Measurements from ENCODE around the gene OR52K2.
A peak's percentile ranks its signal among the peaks of the same experiment; 100 is the strongest.

Gene OR52K2

GRCh38 chr11:4480577-4481239 is 31.6 kb downstream of the OR52K2 start:
- no peak for TF ChIP-seq CTCF (IDR thresholded peaks at IDR 0.05; ENCODE audit: insufficient read depth, low read length)
- TF ChIP-seq POLR2AphosphoS5 (IDR thresholded peaks at IDR 0.05; ENCODE audit: low read depth): no peak
- TF ChIP-seq SPI1 (IDR thresholded peaks at IDR 0.05; ENCODE audit: borderline replicate concordance, low read depth): no peak
- no peak for TF ChIP-seq GABPA (IDR thresholded peaks at IDR 0.05; ENCODE audit: low read depth)
- TF ChIP-seq REST (IDR thresholded peaks at IDR 0.05; ENCODE audit: insufficient replicate concordance, low read depth): no peak

GRCh38 chr11:4481240-4481582 is 32.1 kb downstream of the OR52K2 start:
- H3K4me3 ChIP-seq (replicated peaks; ENCODE audit: insufficient read depth, low read length): no peak overlapping the region
- no peak for DNase-seq (ENCODE audit: low read depth in 1 of 2, low spot score in 1 of 2)

More at GRCh38 chr11:4480577-4481239, 31.6 kb downstream of the OR52K2 start:
- Histone ChIP-seq H3K27me3 (ENCODE audit: insufficient read depth, poor library complexity, severe bottlenecking) (no peaks in the 10 kb centered on the region), H3K4me3 (replicated peaks; ENCODE audit: insufficient read depth, low read length) (no peak overlapping the region), H3K27ac (replicated peaks) (no peak overlapping the region)
- peak in 1 of 2 experiments; percentile 36 for DNase-seq (ENCODE audit: low read depth in 1 of 2, low spot score in 1 of 2)

More at GRCh38 chr11:4481240-4481582, 32.1 kb downstream of the OR52K2 start:
- TF ChIP-seq REST (IDR thresholded peaks at IDR 0.05; ENCODE audit: insufficient replicate concordance, low read depth) (no peak), GABPA (IDR thresholded peaks at IDR 0.05; ENCODE audit: low read depth) (no peak), CTCF (IDR thresholded peaks at IDR 0.05; ENCODE audit: insufficient read depth, low read length) (no peak), POLR2AphosphoS5 (IDR thresholded peaks at IDR 0.05; ENCODE audit: low read depth) (no peak), SPI1 (IDR thresholded peaks at IDR 0.05; ENCODE audit: borderline replicate concordance, low read depth) (no peak)
- Histone ChIP-seq H3K27ac (replicated peaks) (no peak overlapping the region), H3K27me3 (ENCODE audit: insufficient read depth, poor library complexity, severe bottlenecking) (no peaks in the 10 kb centered on the region)

All from HL-60 (cell line).